ENCODE data around the gene FASN.

FASN gene

GRCh38 chr17:82055023-82055964 lies 42.7 kb downstream of the FASN start:
- DNase-seq, result no peak

DNA sequence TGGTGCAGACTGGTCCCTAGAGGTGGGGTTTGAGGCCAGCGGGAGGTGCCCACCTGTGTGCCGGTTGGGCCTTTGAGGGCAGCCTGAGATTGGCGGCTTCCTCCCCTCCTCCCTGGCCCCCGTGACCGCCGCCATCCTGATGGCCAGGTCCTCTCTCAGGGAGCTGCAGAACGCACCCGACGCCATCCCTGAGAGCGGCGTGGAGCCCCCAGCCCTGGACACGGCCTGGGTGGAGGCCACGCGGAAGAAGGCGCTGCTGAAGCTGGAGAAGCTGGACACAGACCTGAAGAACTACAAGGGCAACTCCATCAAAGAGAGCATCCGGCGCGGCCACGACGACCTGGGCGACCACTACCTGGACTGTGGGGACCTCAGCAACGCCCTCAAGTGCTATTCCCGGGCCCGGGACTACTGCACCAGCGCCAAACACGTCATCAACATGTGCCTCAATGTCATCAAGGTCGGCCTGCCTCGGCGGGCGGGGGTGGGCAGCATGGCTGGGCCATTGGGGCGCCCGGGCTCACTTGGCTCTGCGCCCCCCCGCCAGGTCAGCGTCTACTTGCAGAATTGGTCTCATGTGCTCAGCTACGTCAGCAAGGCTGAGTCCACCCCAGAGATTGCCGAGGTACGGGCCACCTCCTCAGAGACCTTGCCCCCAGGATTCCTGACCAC lies 43.5 kb downstream of the FASN start:
- no peak for DNase-seq

DNA sequence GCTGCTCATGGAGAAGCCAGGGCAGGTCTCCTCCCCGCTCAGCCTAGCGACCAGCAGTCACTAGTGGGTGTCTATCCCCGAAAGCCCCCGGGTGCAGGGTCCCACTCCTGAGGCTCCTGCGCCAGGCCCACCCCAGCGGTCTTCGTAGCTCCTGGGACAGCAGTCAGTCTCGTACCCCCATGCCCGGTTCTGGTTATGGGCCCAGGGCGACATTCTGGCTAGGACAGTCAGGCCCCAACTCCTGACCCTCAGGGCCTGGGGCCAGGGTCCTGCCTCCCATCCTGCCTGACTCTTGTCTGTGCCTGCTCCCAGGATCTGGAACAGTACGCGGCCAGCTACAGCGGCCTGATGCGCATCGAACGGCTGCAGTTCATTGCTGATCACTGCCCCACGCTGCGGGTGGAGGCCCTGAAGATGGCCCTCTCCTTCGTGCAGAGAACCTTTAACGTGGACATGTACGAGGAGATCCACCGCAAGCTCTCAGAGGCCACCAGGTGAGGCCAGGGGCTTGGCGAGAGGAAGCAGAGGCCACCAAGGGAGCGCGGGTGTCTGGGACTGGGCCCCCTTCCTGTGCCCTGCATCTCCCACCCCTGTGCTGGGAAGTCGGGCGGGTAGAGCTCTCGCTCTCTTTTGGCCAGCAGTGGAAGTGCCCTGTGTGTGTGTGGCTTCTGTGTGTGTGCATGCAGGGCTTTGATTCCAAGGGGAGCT lies 44.3 kb downstream of the FASN start:
- DNase-seq, result no peak

DNA sequence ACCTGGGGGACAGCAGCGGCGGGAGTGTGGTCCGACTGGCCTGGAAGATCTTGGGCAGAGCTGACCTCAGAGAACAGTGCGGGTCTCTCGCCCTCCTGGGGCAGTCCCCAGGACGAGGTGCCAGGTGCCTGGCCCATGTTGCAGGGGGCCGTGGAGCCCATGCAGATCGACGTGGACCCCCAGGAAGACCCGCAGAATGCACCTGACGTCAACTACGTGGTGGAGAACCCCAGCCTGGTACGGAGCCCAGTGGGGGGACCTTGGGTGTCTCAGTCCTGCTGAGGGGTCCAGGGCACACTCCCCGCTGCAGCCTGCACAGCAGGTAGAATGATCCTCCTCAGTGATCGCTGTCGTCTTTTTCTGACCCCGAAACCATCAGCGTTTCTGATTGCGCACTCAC lies 44.9 kb downstream of the FASN start:
- no peak for DNase-seq

- no peak for DNase-seq
These were observed 45.4 kb downstream of the FASN start for GRCh38 chr17:82052638-82053059.

DNA sequence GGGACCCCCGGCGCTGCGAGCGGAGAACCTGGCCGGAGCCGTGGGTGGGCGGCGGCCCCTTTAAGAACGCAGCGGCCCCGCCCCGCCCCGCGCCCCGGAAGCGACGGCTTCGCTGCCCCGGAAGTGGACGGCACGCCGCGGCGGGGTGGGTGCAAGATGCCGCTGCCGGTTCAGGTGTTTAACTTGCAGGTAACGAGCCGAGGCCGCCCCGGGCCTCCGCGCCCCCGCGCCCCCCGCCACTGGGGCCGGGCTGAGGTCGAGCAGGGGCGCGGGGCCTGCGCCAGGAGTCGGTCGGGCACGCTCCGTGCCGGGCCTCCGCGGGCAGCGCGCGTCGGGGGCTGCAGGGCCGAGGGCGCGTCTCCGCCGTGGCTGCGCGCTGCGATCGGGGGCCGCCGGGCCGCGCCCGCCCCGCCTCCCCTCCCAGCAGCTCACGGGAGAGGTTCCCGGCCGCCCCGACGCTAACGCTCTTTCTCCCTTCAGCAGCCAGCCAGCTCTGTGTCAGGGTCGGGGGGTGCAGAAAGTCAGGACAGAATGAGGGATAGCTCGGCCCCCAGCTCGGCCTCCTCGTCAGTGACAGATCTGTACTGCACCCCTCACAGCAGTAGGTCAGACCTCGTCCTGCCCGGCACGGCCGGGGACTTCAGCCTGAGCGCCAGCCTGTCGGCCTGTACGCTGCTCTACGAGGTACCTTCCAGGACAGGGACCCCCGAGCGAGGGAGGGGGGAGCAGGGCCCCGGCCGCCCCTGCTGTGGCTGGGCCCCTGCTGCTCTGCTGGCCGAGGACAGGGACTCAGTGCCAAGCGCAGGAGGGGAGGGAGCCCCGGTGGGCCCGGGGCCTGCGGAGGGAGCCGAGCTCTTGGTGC lies 46.0 kb downstream of the FASN start, which contains the start of the genes GPS1 and RFNG:
GPS1 (plus strand) TSS at position 123 of the 862 bp plus-strand sequence; CDS start at position 157, 34 bp downstream.
RFNG (minus strand) TSS at position 36 of the 862 bp plus-strand sequence. CDS start 45 bp downstream, outside the sequence.
- DNase-seq, result peak; percentile 68 to 92 (median 81)

DNA sequence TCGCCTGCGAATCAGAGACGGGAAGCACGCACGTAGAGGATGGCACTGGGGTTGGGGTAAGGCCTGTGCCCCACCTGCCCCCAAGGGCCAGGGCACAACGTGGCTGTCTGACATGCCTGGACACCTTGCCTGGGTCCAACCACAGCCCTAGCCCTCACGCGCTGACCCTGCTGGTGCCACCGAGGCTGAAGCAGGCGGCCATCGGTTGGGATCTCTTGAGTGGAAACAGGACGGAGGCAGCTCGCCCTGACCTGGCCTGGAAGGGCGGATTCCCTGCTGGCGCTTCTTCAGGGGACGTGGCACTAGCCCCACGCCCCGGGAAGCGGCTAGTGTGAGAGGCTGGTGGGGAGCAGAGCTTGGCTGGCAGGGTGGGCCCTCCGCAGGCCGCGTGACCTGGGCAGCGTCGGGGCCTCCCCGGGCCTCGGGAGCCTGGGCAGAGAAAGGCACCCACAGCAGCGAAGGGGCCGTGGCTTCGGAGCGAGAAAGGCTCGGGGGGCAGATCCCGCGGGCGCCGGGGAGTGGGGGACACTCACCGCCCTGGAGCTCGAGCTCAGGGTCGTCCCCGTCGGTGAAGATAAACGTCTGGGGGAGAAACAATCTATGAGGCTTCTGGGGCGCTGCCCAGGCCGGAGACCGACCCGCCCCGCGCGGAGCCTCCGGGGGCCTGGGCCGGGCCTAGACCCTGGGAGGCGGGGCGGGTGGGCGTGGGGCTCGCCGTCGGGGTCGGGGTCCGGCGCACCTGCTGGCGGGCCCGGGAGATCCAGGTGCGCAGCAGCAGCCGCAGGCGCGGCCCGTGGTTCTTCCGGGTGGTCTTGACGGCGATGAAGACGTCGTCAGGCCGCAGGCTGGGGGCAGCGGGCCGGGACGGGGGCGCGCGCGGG lies 47.0 kb downstream of the FASN start:
- peak in 1 of 4 experiments; percentile 25 for DNase-seq

GRCh38 chr17:82050152-82050760 lies 47.8 kb downstream of the FASN start:
- DNase-seq, result no peak

GRCh38 chr17:82049521-82049971 lies 48.5 kb downstream of the FASN start:
- no peak for DNase-seq

GRCh38 chr17:82049106-82049505 lies 48.9 kb downstream of the FASN start:
- no peak for DNase-seq

GRCh38 chr17:82048571-82048971 lies 49.5 kb downstream of the FASN start:
- no peak for DNase-seq

DNA sequence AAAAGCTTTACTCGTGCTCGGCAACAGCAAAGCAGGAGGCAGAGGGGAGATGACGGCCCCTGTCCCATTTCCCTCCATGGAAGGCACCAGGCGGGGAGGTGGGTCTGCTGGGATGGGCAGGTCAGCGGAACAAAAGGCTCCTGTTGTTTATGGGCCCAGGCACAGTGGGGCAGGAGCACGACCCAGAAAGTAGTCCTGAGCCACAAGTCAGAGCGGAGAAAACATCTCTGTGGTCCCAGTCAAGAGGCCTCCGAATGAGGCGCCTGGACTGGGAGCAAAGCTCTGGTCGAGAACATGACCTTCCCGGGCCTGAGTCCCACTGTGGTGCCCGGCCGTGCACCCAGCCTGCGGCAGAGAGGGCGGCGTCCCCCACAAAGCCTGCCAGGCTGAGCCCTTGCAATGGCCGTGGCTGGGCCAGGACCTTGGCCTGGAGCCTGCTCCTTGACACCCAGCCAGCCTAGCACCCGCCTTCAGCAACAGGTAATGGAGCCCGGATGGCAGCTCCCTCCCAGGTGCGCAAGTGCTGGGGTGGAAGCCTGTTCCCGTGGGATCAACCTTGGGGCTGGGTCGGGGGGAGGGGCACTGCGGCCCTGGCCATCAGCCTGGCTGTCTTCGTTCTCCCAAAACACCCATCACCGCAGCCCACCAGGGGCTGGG lies 50.0 kb downstream of the FASN start:
- DNase-seq, result no peak

DNA sequence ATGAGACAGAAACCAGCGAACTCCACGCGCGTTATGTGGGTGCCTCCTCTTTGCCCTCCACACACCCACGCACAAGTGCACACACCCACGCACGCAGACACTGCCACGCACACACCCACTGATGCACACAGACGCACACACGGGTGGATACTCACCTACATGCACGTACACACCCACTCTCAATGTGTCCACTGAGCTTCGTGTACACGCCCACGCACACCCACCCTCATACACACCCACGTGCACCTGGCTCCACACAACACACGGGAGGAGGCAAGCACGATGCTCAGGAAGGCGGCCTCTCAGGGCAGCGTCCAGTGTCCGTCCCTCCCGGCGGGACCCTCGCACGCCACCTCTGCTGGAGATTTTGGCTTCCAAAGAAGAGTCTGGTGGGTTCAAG lies 50.7 kb downstream of the FASN start:
- DNase-seq, result no peak

DNA sequence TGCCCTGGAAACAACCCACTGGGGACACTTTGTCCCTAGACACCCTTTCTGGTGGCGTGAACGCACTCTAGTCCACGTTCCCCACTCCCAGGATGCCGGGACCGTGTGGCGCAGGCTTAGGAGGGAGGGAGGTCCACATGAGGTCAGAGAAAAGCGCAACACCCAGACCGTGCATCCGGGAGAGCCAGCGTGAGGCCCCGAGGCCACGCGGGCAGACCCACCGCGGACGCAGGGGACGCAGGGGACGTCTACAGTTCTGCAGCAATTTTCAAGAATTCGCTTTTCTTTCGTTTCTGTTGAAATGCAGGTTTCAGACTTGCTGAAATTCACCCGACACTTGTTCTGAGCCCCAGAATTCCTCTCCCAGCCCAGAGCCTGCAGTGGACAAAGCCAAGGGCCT lies 51.1 kb downstream of the FASN start:
- DNase-seq, result no peak

DNA sequence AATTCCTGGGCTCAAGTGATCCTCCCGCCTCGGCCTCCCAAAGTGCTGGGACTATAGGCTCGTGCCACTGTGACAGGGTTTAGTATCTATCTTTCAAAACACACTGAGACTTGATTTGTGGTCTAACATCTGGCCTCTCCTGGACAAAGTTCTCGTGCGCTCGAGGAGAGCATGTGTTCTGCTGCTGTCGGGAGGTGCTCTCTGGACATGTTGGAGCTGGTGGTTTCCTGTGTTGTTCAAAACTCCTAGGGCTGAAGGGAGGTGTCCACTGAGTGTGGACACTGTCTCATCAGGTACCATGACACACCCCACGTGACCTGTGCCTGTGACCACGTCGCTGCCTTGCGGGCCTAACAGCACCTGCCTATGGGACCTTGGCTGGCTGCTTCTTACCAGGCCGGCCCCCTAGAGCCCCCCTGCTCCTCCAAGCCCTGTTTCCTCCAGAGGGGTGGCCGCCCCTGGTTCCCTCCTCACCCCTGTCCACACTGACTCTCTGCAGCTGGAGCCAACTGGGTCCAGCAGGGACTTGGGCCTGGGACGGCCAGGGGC lies 52.0 kb downstream of the FASN start:
- DNase-seq, result no peak

- DNase-seq, result no peak
These were observed 54.5 kb downstream of the FASN start for GRCh38 chr17:82043507-82043906.

DNA sequence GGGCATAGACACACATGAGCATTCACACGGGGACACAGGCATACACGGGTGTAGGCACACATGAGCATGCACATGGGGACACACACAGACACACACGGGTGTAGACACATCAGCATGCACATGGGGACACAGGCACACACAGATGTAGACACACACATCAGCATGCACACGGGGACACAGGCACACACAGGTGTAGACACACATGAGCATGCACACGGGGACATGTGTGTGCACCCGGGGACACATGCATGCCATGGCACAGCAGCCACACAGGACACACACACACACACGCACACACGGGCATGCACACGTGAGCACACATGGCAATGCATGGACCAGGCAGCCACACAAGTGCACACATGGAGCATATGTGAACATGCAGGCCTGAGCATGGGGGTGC lies 55.4 kb downstream of the FASN start:
- DNase-seq, result no peak

- peak; percentile 11 to 56 (median 38) for DNase-seq
These were observed 56.8 kb downstream of the FASN start for GRCh38 chr17:82041144-82041814.
